Measurements from ENCODE around the gene PHACTR1.

The PHACTR1 gene

GRCh38 chr6:13172291-13172690 is 455.7 kb downstream of the PHACTR1 start:
- DNase-seq: no peak

GRCh38 chr6:13175087-13175486 is 458.5 kb downstream of the PHACTR1 start:
- no peak for DNase-seq

- DNase-seq: no peak
Observed at GRCh38 chr6:13175759-13176158, 459.2 kb downstream of the PHACTR1 start.

GRCh38 chr6:13177664-13178063 is 461.1 kb downstream of the PHACTR1 start:
- no peak for DNase-seq

- DNase-seq: no peak
Observed at GRCh38 chr6:13178107-13178506, 461.5 kb downstream of the PHACTR1 start.

- DNase-seq: no peak
Observed at GRCh38 chr6:13180538-13180937, 464.0 kb downstream of the PHACTR1 start.

- DNase-seq: no peak
Observed at GRCh38 chr6:13181393-13181792, 464.8 kb downstream of the PHACTR1 start.

DNA sequence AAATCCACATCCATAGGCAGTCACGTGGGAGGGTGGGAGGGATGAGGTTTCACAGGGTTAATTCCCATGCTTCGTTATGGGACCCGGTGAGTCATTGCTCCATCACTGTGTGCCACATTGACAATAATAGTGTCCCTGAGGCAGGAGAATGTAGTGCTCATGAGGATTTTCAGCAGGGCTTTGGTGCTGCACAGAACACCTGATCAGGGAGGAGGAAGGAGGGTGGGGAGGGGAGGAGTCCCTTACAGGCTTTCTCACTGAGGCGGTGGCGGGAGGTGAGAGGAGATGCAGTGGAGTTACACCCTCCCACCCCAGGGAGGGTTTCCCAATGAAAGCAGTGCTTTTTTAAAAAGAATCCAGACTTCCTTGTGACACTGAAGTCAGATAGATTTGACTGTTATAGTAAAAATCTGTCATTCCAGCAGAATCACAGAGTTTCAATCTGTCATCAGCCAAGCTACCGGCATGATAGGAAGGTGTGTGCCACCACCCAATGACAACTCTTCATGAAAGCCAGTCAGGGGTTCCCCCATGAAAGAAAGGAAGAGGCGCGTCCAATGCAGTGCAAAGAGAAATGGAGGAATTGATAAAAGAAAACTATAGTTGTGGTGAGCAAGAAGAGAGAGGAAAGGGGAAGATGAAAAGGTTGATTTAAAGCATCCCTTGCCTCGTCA is 467.0 kb downstream of the PHACTR1 start:
- DNase-seq: no peak

DNA sequence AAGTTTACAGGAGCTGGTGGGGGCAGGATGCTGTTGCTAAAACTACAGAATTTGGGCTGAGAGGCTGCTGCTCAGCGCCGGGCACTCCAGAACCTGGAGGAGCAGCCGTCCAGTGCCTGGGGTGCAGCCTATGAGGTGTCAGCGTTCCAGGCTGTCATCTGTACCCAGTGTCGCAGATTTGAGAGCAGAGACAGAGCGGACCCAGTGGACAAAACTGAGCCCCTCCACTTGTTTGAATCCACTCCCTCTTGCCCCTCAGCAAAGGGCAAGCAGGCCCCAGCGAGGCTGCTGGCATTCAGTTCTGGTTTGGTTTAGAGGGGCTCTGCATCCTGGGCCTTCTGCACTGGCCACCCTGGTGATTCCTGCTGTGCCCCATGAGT is 467.5 kb downstream of the PHACTR1 start:
- DNase-seq: no peak

GRCh38 chr6:13184547-13184946 is 468.0 kb downstream of the PHACTR1 start:
- no peak for DNase-seq

GRCh38 chr6:13186861-13187260 is 470.3 kb downstream of the PHACTR1 start:
- no peak for DNase-seq

GRCh38 chr6:13187692-13188091 is 471.1 kb downstream of the PHACTR1 start:
- no peak for DNase-seq

GRCh38 chr6:13188306-13188705 is 471.7 kb downstream of the PHACTR1 start:
- no peak for DNase-seq

- DNase-seq: no peak
Observed at GRCh38 chr6:13189710-13190109, 473.1 kb downstream of the PHACTR1 start.

- no peak for DNase-seq
Observed at GRCh38 chr6:13190376-13190775, 473.8 kb downstream of the PHACTR1 start.

- no peak for DNase-seq
Observed at GRCh38 chr6:13191461-13191860, 474.9 kb downstream of the PHACTR1 start.

- no peak for DNase-seq
Observed at GRCh38 chr6:13194852-13195251, 478.3 kb downstream of the PHACTR1 start.

DNA sequence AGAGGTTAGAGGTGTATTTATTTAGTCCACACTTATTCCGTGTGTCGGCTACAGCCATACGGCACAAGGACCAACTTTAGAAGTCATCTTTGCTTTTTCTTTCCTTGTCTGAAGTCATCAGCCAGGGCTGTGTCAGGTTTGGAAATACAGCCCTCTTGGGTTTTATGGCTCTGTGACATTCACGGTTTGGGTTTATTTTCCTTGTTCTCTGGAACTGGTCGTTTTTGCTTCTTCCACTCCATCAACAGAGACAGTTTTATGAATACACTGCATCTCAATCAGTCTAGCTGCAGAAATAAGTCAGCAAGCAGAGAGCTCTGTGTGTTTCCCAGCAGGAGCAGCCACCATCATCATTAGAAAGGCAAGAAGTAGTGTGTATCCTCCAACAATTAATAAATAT is 479.2 kb downstream of the PHACTR1 start:
- no peak for DNase-seq

GRCh38 chr6:13198168-13198567 is 481.6 kb downstream of the PHACTR1 start:
- DNase-seq: no peak

DNA sequence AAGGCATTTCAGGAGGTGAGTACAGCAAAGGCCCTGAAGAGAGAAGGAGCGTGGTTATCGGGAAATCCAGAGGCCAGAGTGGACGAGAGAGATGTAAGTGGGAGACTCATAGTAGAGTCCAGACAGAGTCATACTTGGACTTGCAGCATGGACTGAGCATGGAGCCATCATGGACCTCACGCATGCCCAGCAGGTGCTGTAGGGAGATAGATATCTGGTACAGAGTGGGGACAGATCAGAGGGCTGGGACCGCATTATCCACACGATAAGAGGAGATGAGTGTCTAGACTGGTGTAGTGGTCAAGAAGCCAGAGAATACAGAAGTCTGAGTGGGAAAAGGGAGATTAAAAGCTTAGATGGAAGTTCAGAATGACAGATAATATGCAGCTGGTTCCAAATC is 484.8 kb downstream of the PHACTR1 start:
- DNase-seq: no peak

DNA sequence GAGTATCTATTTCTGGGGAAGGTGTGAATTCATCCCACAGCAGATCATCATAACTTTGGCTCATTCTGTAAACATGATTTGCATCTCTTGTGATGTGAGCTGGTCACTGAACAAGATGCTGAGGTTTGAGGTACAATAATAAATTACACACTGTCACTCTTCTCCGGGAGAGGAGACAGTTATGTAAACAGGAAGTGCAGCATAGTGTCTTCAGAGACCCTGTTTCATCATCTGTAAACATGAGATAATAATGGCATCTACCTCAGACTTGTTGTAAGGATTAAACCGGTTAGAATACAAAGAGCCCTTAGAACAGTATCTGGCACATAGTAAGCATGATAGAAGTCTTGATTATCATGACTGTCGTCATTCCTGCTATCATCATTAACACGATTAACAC is 486.6 kb downstream of the PHACTR1 start:
- no peak for DNase-seq

GRCh38 chr6:13205106-13205505 is 488.5 kb downstream of the PHACTR1 start:
- no peak for DNase-seq

- DNase-seq: no peak
Observed at GRCh38 chr6:13212096-13212495, 495.5 kb downstream of the PHACTR1 start.

DNA sequence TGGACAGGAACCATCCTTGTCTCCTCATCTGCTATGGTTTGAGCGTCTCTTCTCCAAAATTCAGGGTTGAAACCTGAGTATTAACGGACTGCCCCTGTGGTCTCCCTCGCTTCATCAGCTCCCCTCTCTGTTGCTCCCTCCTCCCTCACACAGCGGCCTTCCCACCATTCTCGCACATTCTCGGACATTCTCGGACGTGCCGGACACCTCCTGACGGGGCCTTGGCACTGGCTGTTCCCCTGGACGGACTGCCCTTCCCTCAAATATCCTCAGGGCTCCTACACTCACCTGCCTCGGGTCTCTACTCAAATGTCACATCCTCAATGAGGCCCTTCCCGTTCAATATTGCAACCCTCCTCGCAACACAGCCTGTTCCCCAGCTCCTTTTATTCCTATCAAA is 496.0 kb downstream of the PHACTR1 start:
- DNase-seq: no peak

DNA sequence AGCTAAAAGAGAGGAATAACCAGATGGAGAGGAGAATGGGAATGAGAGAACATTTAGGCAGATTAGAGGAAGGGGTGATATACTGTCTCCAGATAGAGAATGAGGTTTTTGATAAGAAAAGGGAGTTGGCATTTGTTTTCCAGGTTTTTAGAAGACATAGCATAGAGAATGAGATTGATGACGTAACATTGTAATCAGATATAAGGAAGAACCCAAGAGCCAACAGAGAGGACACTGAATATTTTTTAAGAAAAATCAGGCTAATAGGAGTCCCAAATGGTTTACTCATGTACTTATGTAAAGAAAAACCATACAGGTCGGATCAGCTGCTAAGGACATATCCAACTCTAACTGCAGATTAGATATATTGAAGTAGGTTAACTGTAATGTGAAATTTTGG is 498.8 kb downstream of the PHACTR1 start:
- no peak for DNase-seq

Measured in activated naive CD4-positive, alpha-beta T cell treated with Interleukin-2 at 50 U/mL for 16 hours (primary cell).